ENCODE results near the gene UBB. TPM values are rescaled to one million over a fixed set of nuclear protein-coding genes. Genes with fewer than 3 reads are reported as not detected.

The UBB gene
- total and polyA plus RNA-seq, 2 experiments from 2014 or later: 871 to 1,692 TPM

GRCh38 chr17:16345565-16345964, 35.3 kb upstream of the UBB start:
- Mint-ChIP-seq H3K36me3 (ENCODE audit: low read depth) (peaks cover 72% of the 10 kb centered on the region), H3K9me3 (no peaks in the 10 kb centered on the region), H3K4me3 (no peak overlapping the region), H3K27me3 (ENCODE audit: insufficient read depth, low read depth, poor library complexity) (no peaks in the 10 kb centered on the region), H3K27ac (no peak overlapping the region), H3K4me1 (no peaks in the 10 kb centered on the region)
- Histone ChIP-seq H3K27ac (ENCODE audit: low read depth) (no peak overlapping the region), H3F3A (replicated peaks; ENCODE audit: low read depth) (peaks cover 13% of the 10 kb centered on the region; the same call in 1 of the 2 replicates), H3K4me3 (no peak overlapping the region), H4K20me1 (replicated peaks; ENCODE audit: insufficient read depth) (peaks cover 10% of the 10 kb centered on the region), H2AFZ (no peak overlapping the region), H3K4me1 (ENCODE audit: insufficient read depth) (0 out of 2 replicates have a peak, but pooled peaks cover 3% of the 10 kb centered on the region), H3K79me2 (replicated peaks; ENCODE audit: insufficient read depth) (peaks cover 18% of the 10 kb centered on the region), H3K4me2 (no peak overlapping the region), H3K9me2 (ENCODE audit: insufficient read depth) (no peaks in the 10 kb centered on the region), H3K36me3 (ENCODE audit: insufficient read depth) (peaks cover 40% of the 10 kb centered on the region), H3K27me3 (ENCODE audit: insufficient read depth) (no peaks in the 10 kb centered on the region)
- ATAC-seq: no peak
- no peak for DNase-seq (ENCODE audit: low spot score)
- no peak for TF ChIP-seq EZH2phosphoT487 (IDR thresholded peaks at IDR 0.05; ENCODE audit: unreplicated experiment)
- no peak for TF ChIP-seq EZH2 (IDR thresholded peaks at IDR 0.05; ENCODE audit: low read depth, unreplicated experiment)
- TF ChIP-seq CREB1 (CRISPR knock-in tag; IDR thresholded peaks at IDR 0.05; ENCODE audit: low read depth): no peak

GRCh38 chr17:16346721-16347271, 34.1 kb upstream of the UBB start:
- Histone ChIP-seq H3F3A (replicated peaks; ENCODE audit: low read depth) (peaks cover 11% of the 10 kb centered on the region; the same call in 1 of the 2 replicates), H3K4me3 (no peak overlapping the region), H3K4me2 (no peak overlapping the region), H4K20me1 (replicated peaks; ENCODE audit: insufficient read depth) (peaks cover 19% of the 10 kb centered on the region), H3K9me2 (ENCODE audit: insufficient read depth) (no peaks in the 10 kb centered on the region), H3K4me1 (ENCODE audit: insufficient read depth) (peaks cover 14% of the 10 kb centered on the region), H2AFZ (no peak overlapping the region), H3K36me3 (ENCODE audit: insufficient read depth) (peaks cover 40% of the 10 kb centered on the region), H3K27me3 (ENCODE audit: insufficient read depth) (peaks cover 5% of the 10 kb centered on the region; the same call in 1 of the 2 replicates), H3K79me2 (replicated peaks; ENCODE audit: insufficient read depth) (peaks cover 30% of the 10 kb centered on the region), H3K27ac (ENCODE audit: low read depth) (no peak overlapping the region)
- DNase-seq (ENCODE audit: low spot score): no peak
- Mint-ChIP-seq H3K4me1 (peaks cover 6% of the 10 kb centered on the region; the same call in 1 of the 3 replicates), H3K36me3 (ENCODE audit: low read depth) (peaks cover 72% of the 10 kb centered on the region), H3K27me3 (ENCODE audit: insufficient read depth, low read depth, poor library complexity) (no peaks in the 10 kb centered on the region), H3K4me3 (no peak overlapping the region), H3K9me3 (no peaks in the 10 kb centered on the region), H3K27ac (no peak overlapping the region)
- TF ChIP-seq CTCF (conservative IDR thresholded peaks at IDR 0.05; ENCODE audit: low read depth in 2 of 2) (no peak), POLR2AphosphoS5 (IDR thresholded peaks at IDR 0.05; ENCODE audit: low read depth) (peak; percentile 15; the same call in 1 of the 2 replicates)
- no peak for ATAC-seq

GRCh38 chr17:16348586-16348985, 32.3 kb upstream of the UBB start:
- Mint-ChIP-seq H3K4me3 (no peak overlapping the region), H3K36me3 (ENCODE audit: low read depth) (peaks cover 62% of the 10 kb centered on the region), H3K9me3 (no peaks in the 10 kb centered on the region; the same call in 2 of the 3 replicates), H3K27ac (no peak overlapping the region), H3K27me3 (ENCODE audit: insufficient read depth, low read depth, poor library complexity) (peaks cover 10% of the 10 kb centered on the region), H3K4me1 (peaks cover 7% of the 10 kb centered on the region; the same call in 2 of the 3 replicates)
- Histone ChIP-seq H4K20me1 (replicated peaks; ENCODE audit: insufficient read depth) (peaks cover 19% of the 10 kb centered on the region), H2AFZ (no peak overlapping the region), H3F3A (replicated peaks; ENCODE audit: low read depth) (peaks cover 9% of the 10 kb centered on the region; the same call in 1 of the 2 replicates), H3K27me3 (ENCODE audit: insufficient read depth) (peaks cover 7% of the 10 kb centered on the region; the same call in 1 of the 2 replicates), H3K4me3 (no peak overlapping the region), H3K36me3 (ENCODE audit: insufficient read depth) (peaks cover 40% of the 10 kb centered on the region), H3K4me2 (no peak overlapping the region), H3K9me2 (ENCODE audit: insufficient read depth) (no peaks in the 10 kb centered on the region), H3K27ac (ENCODE audit: low read depth) (no peak overlapping the region), H3K79me2 (replicated peaks; ENCODE audit: insufficient read depth) (peaks cover 38% of the 10 kb centered on the region), H3K4me1 (ENCODE audit: insufficient read depth) (peaks cover 14% of the 10 kb centered on the region)
- ATAC-seq: no peak
- no peak for DNase-seq (ENCODE audit: low spot score)
- TF ChIP-seq EZH2phosphoT487 (IDR thresholded peaks at IDR 0.05; ENCODE audit: unreplicated experiment): no peak
- TF ChIP-seq REST (IDR thresholded peaks at IDR 0.05; ENCODE audit: unreplicated experiment): no peak
- TF ChIP-seq ZNF331 (CRISPR knock-in tag; IDR thresholded peaks at IDR 0.05; ENCODE audit: low read depth): no peak
- TF ChIP-seq NANOG (IDR thresholded peaks at IDR 0.05; ENCODE audit: borderline replicate concordance): no peak

Data from GM23338 (cell line).